Heart left ventricle (tissue), 13 donors: ENCODE results near the gene TSPAN31.

ENCODE experiments used
- POLR2A ChIP-seq, 2 donors: fragments of 450-650 bp; IDR thresholded peaks; one replicate each; pipeline ENCODE4 v1.6.1; 2017; ENCODE audit warnings: antibody characterized with exemption in 2 of 2, mild to moderate bottlenecking in 2 of 2, moderate library complexity in 2 of 2
- TF ChIP-seq, protein P1 (sequence below), 12 donors: fragments of 200-600 bp; sonication (generic) in 4 of 12; IDR thresholded peaks; one replicate each; pipeline versions ENCODE4 v1.5.0 to v1.8.0; 2018 to 2022; ENCODE audit warnings: antibody characterized with exemption in 12 of 12, mild to moderate bottlenecking in 5 of 12
- donor health status: ischemic (EF 13 %, LVEDD 7.1; RV severe dilation, severe dysfunction).
- donor health status: DM: no; HTN: yes; CAD: no.
- donor health status: DM: no; HTN: no; CAD: no.
- donor health status: ischemic (EF 25% LVEDD 6.9; RV normal size, moderate dysfunction).
- donor health status: ischemic (EF 25% LVEDD 5.7; RV mildly dilated, moderate dysfunction).
- donor health status: ischemic (EF 35%, LVEDD 5.7; RV mildly dilated, moderate dysfunction).
- donor health status: nonischemic (EF 11% LVEDD 7.7; RV severe dilation, severe dysfunction).
- donor health status: DM: yes; HTN: yes; CAD: no.
- donor health status: PGD.
- donor health status: ischemic (EF 29% LVEDD 5.4; RV normal size, mild dysfunction).
- donor health status: nonischemic (EF 23%, LVEDD 6.1; RV moderate dilation, normal function).

DNA sequence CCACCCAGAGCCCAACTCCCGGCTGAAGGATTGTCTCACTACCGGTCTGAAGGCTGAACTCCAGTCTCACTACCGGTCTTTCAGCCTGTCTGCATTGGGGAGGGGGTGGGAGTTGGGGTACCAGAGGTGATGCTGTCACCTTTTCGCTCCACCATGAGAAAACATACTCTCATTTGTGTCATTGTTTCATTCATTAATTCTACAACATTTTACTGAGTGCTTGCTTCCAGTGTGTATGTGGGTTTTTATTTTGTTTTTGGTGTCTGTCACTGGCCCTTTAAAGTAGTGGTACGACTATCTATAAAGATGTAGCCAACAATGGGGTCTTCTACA, 7.8 kb downstream of the TSPAN31 start:
- TF ChIP-seq, protein P1, sequence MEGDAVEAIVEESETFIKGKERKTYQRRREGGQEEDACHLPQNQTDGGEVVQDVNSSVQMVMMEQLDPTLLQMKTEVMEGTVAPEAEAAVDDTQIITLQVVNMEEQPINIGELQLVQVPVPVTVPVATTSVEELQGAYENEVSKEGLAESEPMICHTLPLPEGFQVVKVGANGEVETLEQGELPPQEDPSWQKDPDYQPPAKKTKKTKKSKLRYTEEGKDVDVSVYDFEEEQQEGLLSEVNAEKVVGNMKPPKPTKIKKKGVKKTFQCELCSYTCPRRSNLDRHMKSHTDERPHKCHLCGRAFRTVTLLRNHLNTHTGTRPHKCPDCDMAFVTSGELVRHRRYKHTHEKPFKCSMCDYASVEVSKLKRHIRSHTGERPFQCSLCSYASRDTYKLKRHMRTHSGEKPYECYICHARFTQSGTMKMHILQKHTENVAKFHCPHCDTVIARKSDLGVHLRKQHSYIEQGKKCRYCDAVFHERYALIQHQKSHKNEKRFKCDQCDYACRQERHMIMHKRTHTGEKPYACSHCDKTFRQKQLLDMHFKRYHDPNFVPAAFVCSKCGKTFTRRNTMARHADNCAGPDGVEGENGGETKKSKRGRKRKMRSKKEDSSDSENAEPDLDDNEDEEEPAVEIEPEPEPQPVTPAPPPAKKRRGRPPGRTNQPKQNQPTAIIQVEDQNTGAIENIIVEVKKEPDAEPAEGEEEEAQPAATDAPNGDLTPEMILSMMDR (IDR thresholded peaks at IDR 0.05): no peak
- no peak for TF ChIP-seq POLR2A (IDR thresholded peaks at IDR 0.05)
